Inflammatory macrophage treated with lipopolysaccharide for 4 hours (primary cell): Measurements from ENCODE around the gene RFX1.
"Not testable (repeated sequence)": the region's sequence is repeated elsewhere in the genome, so short reads cannot be mapped to it uniquely, and the experiment has no call there.

ENCODE experiments used
- DNase-seq: peaks from one replicate; pipeline ENCODE4 v3.0.0-alpha.2; 2020

Gene RFX1

GRCh38 chr19:14006085-14006765, at the start of gene RFX1:
TSS of gene RFX1 (minus strand) at chr19:14006320. CDS start at chr19:13993843, 12,477 bp downstream.
- DNase-seq = peak; percentile 100

- DNase-seq = no peak
These were observed 49.3 kb upstream of the RFX1 start for GRCh38 chr19:14055396-14055795.

GRCh38 chr19:14054721-14055120, 48.6 kb upstream of the RFX1 start:
- no peak for DNase-seq

GRCh38 chr19:14054099-14054498, 48.0 kb upstream of the RFX1 start:
- DNase-seq = no peak

GRCh38 chr19:14053500-14053899, 47.4 kb upstream of the RFX1 start:
- no peak for DNase-seq

- no peak for DNase-seq
These were observed 46.9 kb upstream of the RFX1 start for GRCh38 chr19:14053032-14053431.

GRCh38 chr19:14052470-14052869, 46.4 kb upstream of the RFX1 start:
- DNase-seq = no peak

GRCh38 chr19:14051980-14052379, 45.9 kb upstream of the RFX1 start:
- DNase-seq = no peak

- DNase-seq = not testable (repeated sequence)
These were observed 44.8 kb upstream of the RFX1 start for GRCh38 chr19:14050961-14051360.

GRCh38 chr19:14050512-14050911, 44.4 kb upstream of the RFX1 start:
- no peak for DNase-seq

- peak; percentile 71 for DNase-seq
These were observed 42.5 kb upstream of the RFX1 start for GRCh38 chr19:14048443-14049153.

GRCh38 chr19:14047866-14048265, 41.7 kb upstream of the RFX1 start:
- not testable (repeated sequence) for DNase-seq

GRCh38 chr19:14042659-14043608, 36.8 kb upstream of the RFX1 start:
- DNase-seq = peak; percentile 77

GRCh38 chr19:14039181-14039580, 33.1 kb upstream of the RFX1 start:
- no peak for DNase-seq

GRCh38 chr19:14035706-14036105, 29.6 kb upstream of the RFX1 start:
- DNase-seq = no peak

- DNase-seq = not testable (repeated sequence)
These were observed 29.0 kb upstream of the RFX1 start for GRCh38 chr19:14035159-14035558.

- DNase-seq = no peak
These were observed 27.8 kb upstream of the RFX1 start for GRCh38 chr19:14033946-14034345.

GRCh38 chr19:14031719-14032480, 25.8 kb upstream of the RFX1 start, which contains the start of gene IL27RA:
TSS of gene IL27RA (plus strand) at chr19:14031762. CDS start at chr19:14031873, 111 bp downstream.
- DNase-seq = peak; percentile 52

- DNase-seq = no peak
These were observed 25.0 kb upstream of the RFX1 start for GRCh38 chr19:14030997-14031718.

GRCh38 chr19:14028901-14029300, 22.8 kb upstream of the RFX1 start:
- DNase-seq = no peak

GRCh38 chr19:14027856-14028450, 21.8 kb upstream of the RFX1 start, which contains the start of gene RLN3:
TSS of gene RLN3 (plus strand) at chr19:14028148. CDS start at chr19:14028205, 57 bp downstream.
- DNase-seq = no peak
